GM18520 (cell line): ENCODE measurements around the gene MAGEB1.

Experiments
- ATAC-seq: cut with Tn5 transposase; IDR thresholded peaks from one replicate; pipeline ENCODE4 v1.9.1; 2021; ENCODE audit not compliant: unreplicated experiment

The MAGEB1 gene

GRCh38 chrX:30296408-30297254 is 49.7 kb downstream of the MAGEB1 start:
- no peak for ATAC-seq

GRCh38 chrX:30301208-30301607 is 54.3 kb downstream of the MAGEB1 start:
- ATAC-seq, result no peak
